ENCODE results near the gene DDA1.

GRCh38 chr19:17337675-17338432 lies 28.5 kb downstream of the DDA1 start:
- no peak for TF ChIP-seq GATA2 (IDR thresholded peaks at IDR 0.05; ENCODE audit: low read depth, low read length)
- TF ChIP-seq GATA3 (IDR thresholded peaks at IDR 0.05; ENCODE audit: low read depth, low read length), result no peak
